Thyroid gland (tissue), 4 donors: ENCODE data around the gene TMSB4X.

Source experiments
- CTCF ChIP-seq, 6 experiments: fragments of 200-600 bp in 3 of 6; fragments of 450-650 bp in 3 of 6; sonication (generic) in 3 of 6; IDR thresholded peaks; one replicate each; pipeline ENCODE4 v1.5.1; 2016 to 2019; ENCODE audit warnings: antibody characterized with exemption in 6 of 6, mild to moderate bottlenecking in 2 of 6, inconsistent platforms in 1 of 6, moderate library complexity in 1 of 6
- POLR2A ChIP-seq, 2 donors: fragments of 450-650 bp; IDR thresholded peaks; one replicate each; pipeline ENCODE4 v1.6.1; 2017; ENCODE audit warnings: antibody characterized with exemption in 2 of 2, mild to moderate bottlenecking in 2 of 2, moderate library complexity in 1 of 2

GRCh38 chrX:12989461-12989860, 14.6 kb downstream of the TMSB4X start:
- TF ChIP-seq CTCF (IDR thresholded peaks at IDR 0.05) = no peak
- TF ChIP-seq POLR2A (IDR thresholded peaks at IDR 0.05) = no peak
